ENCODE measurements around the gene THOC5.
"Not testable (repeated sequence)": the region's sequence is repeated elsewhere in the genome, so short reads cannot be mapped to it uniquely, and the experiment has no call there.

The THOC5 gene

GRCh38 chr22:29570456-29570855 is 16.9 kb upstream of the THOC5 start:
- DNase-seq (ENCODE audit: low read depth) = no peak
- TF ChIP-seq CTCF (conservative IDR thresholded peaks at IDR 0.05; ENCODE audit: control insufficient read depth, insufficient read depth, low read depth, low read length) = no peak
- H3K4me3 ChIP-seq (ENCODE audit: control insufficient read depth, low read depth, low read length) = no peak overlapping the region

- no peak for DNase-seq (ENCODE audit: low read depth)
- TF ChIP-seq CTCF (conservative IDR thresholded peaks at IDR 0.05; ENCODE audit: control insufficient read depth, insufficient read depth, low read depth, low read length) = no peak
- no peak overlapping the region for H3K4me3 ChIP-seq (ENCODE audit: control insufficient read depth, low read depth, low read length)
Observed at GRCh38 chr22:29569011-29569678, 15.6 kb upstream of the THOC5 start.

GRCh38 chr22:29567338-29567737 is 13.8 kb upstream of the THOC5 start:
- no peak overlapping the region for H3K4me3 ChIP-seq (ENCODE audit: control insufficient read depth, low read depth, low read length)
- DNase-seq (ENCODE audit: low read depth) = no peak
- no peak for TF ChIP-seq CTCF (conservative IDR thresholded peaks at IDR 0.05; ENCODE audit: control insufficient read depth, insufficient read depth, low read depth, low read length)

GRCh38 chr22:29566513-29566912 is 13.0 kb upstream of the THOC5 start:
- not testable (repeated sequence) for H3K4me3 ChIP-seq (ENCODE audit: control insufficient read depth, low read depth, low read length); DNase-seq (ENCODE audit: low read depth)

GRCh38 chr22:29563652-29564460 is 10.3 kb upstream of the THOC5 start:
- no peak overlapping the region for H3K4me3 ChIP-seq (ENCODE audit: control insufficient read depth, low read depth, low read length)
- TF ChIP-seq CTCF (conservative IDR thresholded peaks at IDR 0.05; ENCODE audit: control insufficient read depth, insufficient read depth, low read depth, low read length) = no peak
- DNase-seq (ENCODE audit: low read depth) = no peak

GRCh38 chr22:29559853-29560252 is 6.3 kb upstream of the THOC5 start:
- no peak for TF ChIP-seq CTCF (conservative IDR thresholded peaks at IDR 0.05; ENCODE audit: control insufficient read depth, insufficient read depth, low read depth, low read length)

GRCh38 chr22:29559030-29559429 is 5.5 kb upstream of the THOC5 start:
- DNase-seq (ENCODE audit: low read depth) = no peak
- no peak for TF ChIP-seq CTCF (conservative IDR thresholded peaks at IDR 0.05; ENCODE audit: control insufficient read depth, insufficient read depth, low read depth, low read length)
- H3K4me3 ChIP-seq (ENCODE audit: control insufficient read depth, low read depth, low read length) = no peak overlapping the region

More at GRCh38 chr22:29559853-29560252, 6.3 kb upstream of the THOC5 start:
- no peak for DNase-seq (ENCODE audit: low read depth)
- no peak overlapping the region for H3K4me3 ChIP-seq (ENCODE audit: control insufficient read depth, low read depth, low read length)
